NCI-H526 treated with DMSO at 0.1 percent for 48 hours (cell line): ENCODE measurements around the gene ARHGAP10.
"Not testable (repeated sequence)": the region's sequence is repeated elsewhere in the genome, so short reads cannot be mapped to it uniquely, and the experiment has no call there.

ENCODE experiments used
- DNase-seq: peaks from one replicate; lab custom pipeline; 2025; lab: John Stamatoyannopoulos, UW

The ARHGAP10 gene

GRCh38 chr4:147901388-147901787 lies 169.5 kb downstream of the ARHGAP10 start:
- no peak for DNase-seq

GRCh38 chr4:147901916-147902315 lies 170.0 kb downstream of the ARHGAP10 start:
- no peak for DNase-seq

- DNase-seq = no peak
Measured at GRCh38 chr4:147909225-147909624, 177.3 kb downstream of the ARHGAP10 start.

GRCh38 chr4:147910315-147910714 lies 178.4 kb downstream of the ARHGAP10 start:
- no peak for DNase-seq

GRCh38 chr4:147912106-147912505 lies 180.2 kb downstream of the ARHGAP10 start:
- DNase-seq = not testable (repeated sequence)

GRCh38 chr4:147913137-147913536 lies 181.2 kb downstream of the ARHGAP10 start:
- no peak for DNase-seq

GRCh38 chr4:147916351-147916750 lies 184.5 kb downstream of the ARHGAP10 start:
- no peak for DNase-seq

GRCh38 chr4:147923381-147923780 lies 191.5 kb downstream of the ARHGAP10 start:
- DNase-seq = no peak

- DNase-seq = no peak
Measured at GRCh38 chr4:147923854-147924253, 192.0 kb downstream of the ARHGAP10 start.

- DNase-seq = peak; percentile 9
Measured at GRCh38 chr4:147924604-147925412, 192.9 kb downstream of the ARHGAP10 start.

GRCh38 chr4:147927377-147928137 lies 195.7 kb downstream of the ARHGAP10 start:
- DNase-seq = no peak

- DNase-seq = no peak
Measured at GRCh38 chr4:147928400-147928799, 196.5 kb downstream of the ARHGAP10 start.

GRCh38 chr4:147929746-147930145 lies 197.9 kb downstream of the ARHGAP10 start:
- peak; percentile 76 for DNase-seq

GRCh38 chr4:147933316-147933715 lies 201.4 kb downstream of the ARHGAP10 start:
- DNase-seq = no peak

- DNase-seq = no peak
Measured at GRCh38 chr4:147933779-147934178, 201.9 kb downstream of the ARHGAP10 start.

GRCh38 chr4:147938496-147938895 lies 206.6 kb downstream of the ARHGAP10 start:
- no peak for DNase-seq

GRCh38 chr4:147940171-147940570 lies 208.3 kb downstream of the ARHGAP10 start:
- DNase-seq = no peak

GRCh38 chr4:147941373-147941772 lies 209.5 kb downstream of the ARHGAP10 start:
- DNase-seq = no peak

- no peak for DNase-seq
Measured at GRCh38 chr4:147942729-147943128, 210.8 kb downstream of the ARHGAP10 start.

GRCh38 chr4:147943159-147943638 lies 211.3 kb downstream of the ARHGAP10 start:
- no peak for DNase-seq

GRCh38 chr4:147944249-147944648 lies 212.4 kb downstream of the ARHGAP10 start:
- no peak for DNase-seq

GRCh38 chr4:147944670-147945260 lies 212.9 kb downstream of the ARHGAP10 start:
- no peak for DNase-seq

- no peak for DNase-seq
Measured at GRCh38 chr4:147948336-147948735, 216.4 kb downstream of the ARHGAP10 start.
